ENCODE data around the gene SLF2. TPM values are rescaled to one million over a fixed set of nuclear protein-coding genes. Genes with fewer than 3 reads are reported as not detected.
A peak's percentile ranks its signal among the peaks of the same experiment; 100 is the strongest.

Gene SLF2
- total and polyA plus RNA-seq, 9 of the 15 experiments (the other 6 are each of a cell fraction or from before 2014, with no cell fraction given), result 1.7 to 18.4 (median 7.8) TPM

GRCh38 chr10:100890673-100891317 lies 22.0 kb upstream of the SLF2 start:
- BruUV-seq (replicated peaks), result no TSS peak
- H3K4me1 ChIP-seq (replicated peaks in 1 of 2; ENCODE audit: control insufficient read depth in 2 of 2, insufficient read depth in 2 of 2, low read length in 2 of 2), result no peaks in the 10 kb centered on the region; a peak in 1 of 5 replicates
- WGBS (ENCODE audit: insufficient coverage, low coverage, missing lambda C conversion rate), result 10% methylated on average over 7 of the region's 7 CpGs
- no peak overlapping the region for H3K27ac ChIP-seq (ENCODE audit: extremely low read depth, low read depth, low read length)
- peaks cover 2 to 13% of the 10 kb centered on the region in 2 experiments; a peak in 4 of 5 replicates for H3K27me3 ChIP-seq (ENCODE audit: control insufficient read depth in 2 of 2, insufficient read depth in 2 of 2, low read length in 2 of 2)
- DNase-seq (ENCODE audit: extremely low read depth in 1 of 4, low spot score in 3 of 4), result peak in 1 of 4 experiments; percentile 18
- no peaks in the 10 kb centered on the region for H3K36me3 ChIP-seq (ENCODE audit: control insufficient read depth, insufficient read depth, low read length)
- POLR2A ChIA-PET, result no interaction called here
- FAIRE-seq, result peak; percentile 23
- peak overlapping the region; percentile 30; the same call in 1 of the 2 replicates for H2AFZ ChIP-seq (ENCODE audit: low read depth, low read length)
- in situ Hi-C loops (cut with MboI), result loop anchor here (25.0 kb wide), 1 partner anchor 553 kb away; the partner anchor contains the start of genes PKD2L1 and SCD
- H3K79me2 ChIP-seq (ENCODE audit: control insufficient read depth, insufficient read depth, low read length), result no peaks in the 10 kb centered on the region
- no peak overlapping the region for H3K4me2 ChIP-seq (ENCODE audit: insufficient read depth, low read length)
- intact Hi-C loops (cut with micrococcal nuclease), result no loop called here
- H3K9me3 ChIP-seq (replicated peaks; ENCODE audit: control insufficient read depth, insufficient read depth, low read depth, low read length), result no peaks in the 10 kb centered on the region
- no peaks in the 10 kb centered on the region for H3K9me1 ChIP-seq (ENCODE audit: control insufficient read depth, insufficient read depth, low read length)
- H3K4me3 ChIP-seq, result no peak overlapping the region
- no peak overlapping the region for H3K9ac ChIP-seq (ENCODE audit: insufficient read depth in 1 of 2, low read depth in 2 of 2, low read length in 2 of 2)
- peak; percentile 53; the same call in 2 of the 3 replicates for ATAC-seq
- CTCF ChIA-PET (ENCODE audit: low intra/inter-chr PET ratio), result no interaction called here
- no peaks in the 10 kb centered on the region for H4K20me1 ChIP-seq (replicated peaks; ENCODE audit: control insufficient read depth, insufficient read depth, low read length)
- no peak for TF ChIP-seq TCF7 (IDR thresholded peaks at IDR 0.05; ENCODE audit: borderline replicate concordance)
- no peak for TF ChIP-seq SFPQ (IDR thresholded peaks at IDR 0.05; ENCODE audit: low read depth, low read length)
- TF ChIP-seq AFF4 (CRISPR knock-in tag; IDR thresholded peaks at IDR 0.05), result no peak
- no peak for TF ChIP-seq GATAD2B (IDR thresholded peaks at IDR 0.05; ENCODE audit: borderline replicate concordance)
- TF ChIP-seq JUND (IDR thresholded peaks at IDR 0.05; ENCODE audit: borderline replicate concordance, low read depth, low read length), result peak; percentile 43; the same call in 1 of the 2 replicates
- no peak for TF ChIP-seq JUND (tag; IDR thresholded peaks at IDR 0.05; ENCODE audit: borderline replicate concordance, low read depth, low read length)
- 0 out of 2 replicates have a peak, but pooled peaks have one; percentile 39 for TF ChIP-seq GTF2E2 (tag; IDR thresholded peaks at IDR 0.05)
- TF ChIP-seq CTCF (IDR thresholded peaks at IDR 0.05 in 2 of 3, conservative IDR thresholded peaks at IDR 0.05 in 1 of 3; ENCODE audit: insufficient read depth in 2 of 3, low read depth in 1 of 3, low read length in 3 of 3), result no peak
